IPS DF 4.7 (cell line): ENCODE data around the gene DOHH.

Source experiments
- DNase-seq: peaks from one replicate; pipeline ENCODE4 v3.0.0-alpha.2; 2013; ENCODE audit warnings: low spot score; ENCODE audit errors: extremely low read depth

The DOHH gene

GRCh38 chr19:3478409-3479176 lies 21.9 kb downstream of the DOHH start:
- DNase-seq: no peak

GRCh38 chr19:3477951-3478350 lies 22.5 kb downstream of the DOHH start:
- no peak for DNase-seq

- no peak for DNase-seq
Measured at GRCh38 chr19:3477506-3477905, 23.0 kb downstream of the DOHH start.

- no peak for DNase-seq
Measured at GRCh38 chr19:3476830-3477229, 23.6 kb downstream of the DOHH start.

GRCh38 chr19:3475449-3475848 lies 25.0 kb downstream of the DOHH start:
- DNase-seq: no peak

GRCh38 chr19:3474614-3475013 lies 25.9 kb downstream of the DOHH start:
- DNase-seq: no peak

GRCh38 chr19:3474010-3474409 lies 26.5 kb downstream of the DOHH start:
- no peak for DNase-seq

GRCh38 chr19:3471954-3472655 lies 28.4 kb downstream of the DOHH start:
- DNase-seq: no peak

- no peak for DNase-seq
Measured at GRCh38 chr19:3470500-3471128, 29.9 kb downstream of the DOHH start.

- DNase-seq: no peak
Measured at GRCh38 chr19:3469638-3470499, 30.6 kb downstream of the DOHH start.

- DNase-seq: no peak
Measured at GRCh38 chr19:3468211-3468610, 32.3 kb downstream of the DOHH start.

GRCh38 chr19:3467437-3468198 lies 32.9 kb downstream of the DOHH start:
- DNase-seq: no peak

- DNase-seq: no peak
Measured at GRCh38 chr19:3466635-3467034, 33.8 kb downstream of the DOHH start.

- DNase-seq: no peak
Measured at GRCh38 chr19:3465552-3465951, 34.9 kb downstream of the DOHH start.

GRCh38 chr19:3464587-3465235 lies 35.8 kb downstream of the DOHH start:
- DNase-seq: no peak

- no peak for DNase-seq
Measured at GRCh38 chr19:3463714-3464586, 36.5 kb downstream of the DOHH start.

- DNase-seq: no peak
Measured at GRCh38 chr19:3462991-3463713, 37.3 kb downstream of the DOHH start.

- DNase-seq: no peak
Measured at GRCh38 chr19:3459965-3460582, 40.4 kb downstream of the DOHH start.
